EL (cell line): Measurements from ENCODE around the gene COL6A3.
A peak's percentile ranks its signal among the peaks of the same experiment; 100 is the strongest.

ENCODE experiments used
- DNase-seq: peaks from one replicate; pipeline ENCODE4 v3.0.0-alpha.2; 2016

Gene COL6A3

DNA sequence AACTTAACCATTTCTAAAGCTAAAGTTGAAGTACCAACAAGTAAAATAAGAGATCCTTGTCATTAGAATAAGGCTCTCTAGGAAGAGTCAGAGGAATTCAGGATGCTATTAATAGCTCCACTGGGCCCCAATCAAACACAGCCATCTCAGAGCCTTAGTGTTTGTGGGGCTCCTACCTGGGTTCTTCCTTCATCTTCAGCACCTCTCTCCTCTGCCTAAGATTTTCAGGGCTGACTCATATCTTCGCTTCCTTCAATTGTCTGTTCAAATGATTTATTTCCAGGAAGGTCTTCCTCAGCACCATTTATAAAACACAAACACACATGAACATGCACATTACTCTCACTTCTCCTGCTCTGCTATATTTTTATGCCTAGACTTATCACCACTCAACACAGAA is 119.5 kb downstream of the COL6A3 start:
- DNase-seq = no peak

DNA sequence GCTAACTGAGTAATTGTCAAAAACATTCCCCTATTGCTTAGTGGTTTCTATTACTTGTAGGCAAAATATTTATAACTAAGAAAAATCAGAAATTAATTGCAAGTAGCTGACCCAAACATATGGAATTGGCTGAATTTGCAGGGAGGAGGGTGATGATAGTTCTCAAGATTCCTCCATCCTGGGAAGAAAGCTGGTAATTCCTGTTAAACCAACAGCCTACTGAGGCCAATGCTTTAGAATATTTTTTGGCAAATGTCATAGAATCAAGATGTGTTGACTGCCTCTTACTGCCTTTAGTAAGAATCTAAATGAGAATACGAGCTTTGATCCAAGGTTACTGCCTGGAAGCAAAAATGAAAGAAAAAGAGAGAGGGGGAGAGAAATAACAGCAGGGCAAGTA is 120.0 kb downstream of the COL6A3 start:
- DNase-seq = no peak

DNA sequence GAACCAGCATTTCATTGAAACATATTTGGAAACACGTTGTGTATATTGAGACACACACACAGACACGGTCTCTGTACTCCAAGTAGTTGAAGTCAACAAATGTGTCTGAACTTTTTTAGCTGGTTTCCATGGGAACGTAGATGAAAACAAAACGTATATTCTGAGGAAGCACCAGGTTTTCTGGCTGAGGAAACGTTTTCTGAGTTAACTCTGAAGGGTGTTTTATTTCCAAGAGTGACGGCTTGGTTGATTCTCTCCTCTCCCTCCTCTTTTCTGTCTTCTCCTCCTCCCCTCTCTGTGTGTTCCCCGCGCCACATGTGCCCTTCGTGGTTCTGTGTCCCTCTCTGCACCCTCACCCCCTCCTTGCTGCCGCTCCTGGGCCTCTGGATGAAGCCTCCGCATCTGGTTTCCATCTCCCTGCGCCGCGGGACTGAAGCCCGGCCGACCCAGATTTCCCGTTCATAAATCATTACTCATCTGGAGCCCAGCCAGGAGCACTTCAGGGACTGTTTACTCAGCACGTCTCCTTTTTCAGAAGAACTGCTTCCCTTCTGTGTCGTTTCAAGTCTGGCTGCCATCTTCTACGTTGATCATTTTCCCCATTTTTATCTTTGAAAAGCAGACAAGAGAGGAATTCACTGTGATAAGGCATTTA is 122.7 kb downstream of the COL6A3 start:
- DNase-seq = peak; percentile 99

DNA sequence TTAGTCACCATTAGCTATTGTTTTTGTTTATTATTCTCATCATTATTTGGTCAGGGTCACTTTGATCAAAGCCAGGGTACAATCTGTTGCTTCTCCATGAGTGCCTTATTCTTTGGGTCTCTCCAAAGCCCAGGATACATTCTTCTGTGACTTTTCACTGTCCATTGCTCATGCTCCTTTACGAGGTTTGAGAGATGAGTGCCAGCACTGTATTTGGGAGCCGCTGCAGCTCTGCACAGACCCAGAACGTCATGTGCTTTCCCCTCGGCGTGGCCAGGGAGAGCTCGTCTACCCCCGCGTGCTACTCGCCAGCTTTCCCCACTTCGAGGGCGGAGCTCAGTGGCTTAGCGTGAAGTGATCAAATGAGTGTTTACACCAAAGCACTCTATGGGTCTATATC is 123.7 kb downstream of the COL6A3 start:
- peak; percentile 78 for DNase-seq

DNA sequence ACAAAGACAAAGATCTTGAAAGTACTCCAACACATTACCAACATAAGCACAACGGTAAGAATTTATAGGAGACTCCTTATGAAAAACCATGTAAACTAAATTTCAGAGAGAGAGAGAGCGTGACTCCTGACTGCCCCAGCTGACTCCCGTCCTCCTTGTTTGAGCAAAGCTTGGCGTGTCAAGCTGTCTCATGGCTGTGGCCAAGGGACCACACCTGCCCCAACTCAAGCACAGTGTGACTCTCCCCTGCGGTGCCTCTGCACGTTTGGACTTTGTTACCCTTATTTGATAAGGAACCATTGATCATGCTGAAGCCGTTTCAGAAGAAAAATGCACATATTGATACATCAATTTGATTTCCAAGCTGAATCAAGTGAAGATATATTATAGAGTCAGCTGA is 124.8 kb downstream of the COL6A3 start:
- no peak for DNase-seq

DNA sequence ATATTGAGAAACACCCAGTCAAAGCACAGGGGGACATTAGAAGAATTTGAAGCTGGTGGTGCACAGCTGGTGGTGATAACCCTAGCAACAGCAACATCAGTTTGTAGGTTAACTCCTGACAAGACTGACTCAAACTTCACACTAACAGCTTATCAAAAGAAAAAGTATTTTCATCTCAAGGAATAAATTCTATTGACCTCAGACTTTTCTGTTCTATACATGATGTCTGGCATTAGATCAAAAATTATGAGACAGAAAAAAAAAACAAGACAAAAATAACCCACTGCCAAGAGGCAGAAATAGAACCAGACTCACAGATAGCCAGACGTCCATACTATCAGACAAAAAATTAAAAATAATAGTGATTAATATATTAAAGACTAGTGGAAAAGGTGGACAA is 126.1 kb downstream of the COL6A3 start:
- no peak for DNase-seq

DNA sequence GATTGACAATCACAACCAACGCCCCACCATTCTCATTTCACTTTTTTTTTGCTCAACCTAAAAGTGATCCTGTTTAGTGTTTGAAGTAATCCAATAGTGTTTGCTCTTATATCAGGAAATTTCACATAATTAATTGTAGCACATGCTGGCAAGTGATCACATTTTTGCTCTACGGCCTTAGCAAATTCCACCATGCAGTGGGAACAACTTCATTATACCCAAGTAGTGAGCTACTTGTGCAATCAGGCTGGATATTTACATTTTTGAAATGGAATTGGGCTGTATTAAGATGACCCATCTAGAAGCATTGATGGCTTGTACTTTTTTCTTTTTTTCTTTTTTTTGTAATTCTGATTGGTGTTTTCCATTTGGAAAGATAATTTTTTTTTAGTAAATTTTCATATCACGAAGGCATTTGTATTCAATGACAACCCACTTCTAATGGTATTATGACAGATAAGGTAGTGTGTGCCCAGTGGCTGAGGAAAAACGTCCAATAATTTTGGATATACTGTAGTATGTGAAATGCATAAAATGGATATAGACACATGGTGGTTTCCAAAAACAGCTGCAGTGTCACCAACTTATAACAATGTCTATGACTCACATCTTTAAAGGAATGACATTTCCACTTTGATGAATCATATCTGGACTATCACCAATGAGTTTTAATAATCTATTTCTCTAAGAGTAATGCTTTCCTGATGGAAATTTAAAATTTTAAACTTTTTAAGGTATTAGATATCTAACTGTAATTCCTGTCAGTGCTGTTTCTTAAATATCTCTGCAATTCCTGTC is 130.6 kb downstream of the COL6A3 start:
- peak; percentile 66 for DNase-seq

DNA sequence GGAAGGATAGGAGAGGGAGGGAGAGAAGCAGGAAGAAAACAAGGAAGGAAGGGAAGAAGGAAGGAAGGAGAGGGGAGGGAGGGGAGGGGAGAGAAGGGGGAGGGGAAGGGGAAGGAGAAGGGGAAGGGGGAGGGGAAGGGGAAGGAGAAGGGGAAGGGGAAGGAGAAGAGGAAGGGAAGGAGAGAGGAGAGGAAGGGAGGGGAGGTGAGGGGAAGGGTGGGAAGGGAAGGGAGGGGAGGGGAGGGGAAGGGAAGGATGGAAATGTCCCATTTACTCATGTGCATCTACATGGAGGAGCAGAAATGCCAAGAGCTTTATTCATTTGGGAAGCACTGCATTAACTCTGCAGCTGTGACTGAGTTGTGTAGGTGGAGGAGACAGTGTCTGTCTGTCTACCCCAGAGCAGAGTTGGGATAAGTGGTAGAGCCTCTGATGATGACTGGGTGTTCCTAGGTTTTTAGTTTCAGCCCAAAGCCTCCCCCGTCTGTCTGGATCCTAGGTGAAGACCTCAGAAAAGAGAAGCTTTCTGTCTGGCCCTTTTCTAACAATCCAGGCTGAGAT is 131.3 kb downstream of the COL6A3 start:
- peak; percentile 69 for DNase-seq

DNA sequence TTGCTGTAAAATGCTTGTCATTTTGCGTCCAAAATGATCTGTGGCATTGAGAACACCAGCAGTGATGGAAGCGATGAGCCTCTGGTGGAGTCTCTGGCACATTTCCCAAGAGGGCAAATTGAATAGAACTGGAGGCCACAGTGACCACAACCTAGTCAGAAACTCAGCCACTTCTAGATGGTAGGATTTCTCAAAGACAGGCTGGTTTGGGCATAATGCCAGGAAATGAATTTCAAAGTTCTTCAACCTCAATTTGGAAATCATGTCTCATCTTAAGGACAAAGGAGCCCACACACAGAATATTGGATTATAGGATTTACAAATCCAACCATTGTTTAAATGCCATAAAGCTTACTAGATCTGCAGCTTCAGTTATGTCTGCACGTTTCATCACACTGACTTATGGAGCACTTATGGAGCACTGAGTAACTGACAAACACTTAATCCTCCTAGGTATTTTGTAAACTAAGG is 132.1 kb downstream of the COL6A3 start:
- DNase-seq = peak; percentile 94

DNA sequence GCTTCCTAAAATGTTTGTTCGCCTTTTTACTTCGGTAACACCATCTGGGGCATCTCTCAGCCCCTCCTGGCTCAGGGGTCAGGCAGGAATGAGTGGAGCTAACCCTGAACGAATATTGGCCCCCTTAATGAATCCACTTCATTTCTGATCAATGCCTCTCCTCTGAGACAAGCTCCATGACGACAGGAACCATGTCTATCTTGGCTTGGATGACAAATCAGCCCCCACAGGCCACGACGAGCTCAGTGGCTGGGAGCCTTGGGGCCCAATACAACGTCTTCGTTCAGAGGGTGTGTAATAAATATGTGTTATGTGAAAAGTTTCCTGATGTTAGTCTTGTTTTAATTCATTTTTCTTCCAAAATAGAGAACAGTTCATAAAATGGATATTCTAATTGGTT is 133.0 kb downstream of the COL6A3 start:
- DNase-seq = peak; percentile 20

DNA sequence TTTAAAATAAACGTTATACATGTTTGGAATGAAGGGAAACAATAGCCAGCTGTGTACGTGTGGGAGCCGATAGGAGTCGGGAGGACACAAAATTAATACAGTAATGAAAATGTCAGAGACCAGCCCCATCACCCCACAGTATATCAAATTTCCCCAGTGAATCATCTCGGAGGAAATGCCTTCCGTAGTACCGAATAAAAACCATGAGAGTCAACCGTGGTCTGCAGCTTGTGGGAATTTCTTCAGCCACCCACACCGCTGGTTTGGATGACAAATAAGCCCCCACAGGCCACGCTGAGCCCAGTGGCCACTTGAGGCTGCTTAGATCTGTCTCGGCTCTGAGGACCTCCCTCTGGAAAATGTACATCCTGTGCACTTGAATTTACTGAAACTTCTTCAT is 133.7 kb downstream of the COL6A3 start:
- peak; percentile 98 for DNase-seq

DNA sequence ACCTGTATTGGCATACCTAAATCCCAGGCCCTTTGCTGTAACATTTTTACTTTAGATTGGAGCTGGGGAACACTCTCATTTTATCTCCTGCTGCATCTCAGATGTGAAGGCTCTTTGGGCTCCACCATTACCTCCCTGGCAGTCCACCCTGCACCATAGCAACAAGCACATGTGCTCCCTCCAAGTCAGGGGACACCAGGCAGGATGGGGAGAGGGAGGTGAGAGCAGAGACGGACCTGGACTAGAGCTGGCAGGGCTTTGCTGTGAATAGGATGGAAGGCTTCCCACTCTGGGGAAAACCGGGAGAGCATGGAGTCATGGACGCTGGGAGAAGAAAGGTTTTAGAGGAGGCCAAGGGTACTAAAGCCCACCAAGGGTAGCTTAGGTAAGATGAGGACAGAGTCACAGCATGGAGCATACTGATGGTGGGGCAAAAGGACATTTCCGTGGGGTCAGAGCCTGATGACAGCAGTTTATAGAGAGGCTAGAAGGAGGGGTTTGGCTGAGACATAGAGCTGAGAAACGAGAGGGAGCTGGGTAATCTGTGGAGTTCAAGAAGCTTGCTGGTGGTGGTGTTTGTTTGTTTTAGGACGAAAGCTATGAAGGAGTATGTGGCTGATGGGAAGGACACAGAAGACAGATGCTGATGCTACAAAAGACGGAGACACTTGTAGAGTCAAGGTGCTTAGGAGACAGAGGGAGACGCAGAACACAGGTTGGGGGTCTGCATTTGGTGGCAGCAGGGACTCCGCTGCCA is 134.8 kb downstream of the COL6A3 start:
- peak; percentile 33 for DNase-seq

DNA sequence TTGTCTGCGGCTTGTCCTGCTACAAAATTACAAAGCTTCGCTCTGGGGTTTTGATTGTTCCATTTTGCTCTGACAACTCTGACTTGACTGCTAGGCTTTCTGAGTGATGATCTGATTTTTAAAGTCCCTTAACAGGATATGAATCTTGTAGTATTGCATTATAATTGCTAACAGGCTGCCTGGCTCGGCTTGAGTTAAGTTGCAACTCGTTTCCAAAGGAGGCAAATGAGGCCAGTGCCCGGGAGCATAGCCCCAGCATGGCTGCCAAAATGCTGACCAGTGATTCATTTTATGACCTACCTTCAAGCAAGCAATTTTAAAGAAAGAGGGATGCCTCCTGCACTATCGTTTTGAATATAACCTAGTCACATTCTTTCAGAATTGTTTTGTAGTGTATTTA is 135.4 kb downstream of the COL6A3 start:
- peak; percentile 73 for DNase-seq

DNA sequence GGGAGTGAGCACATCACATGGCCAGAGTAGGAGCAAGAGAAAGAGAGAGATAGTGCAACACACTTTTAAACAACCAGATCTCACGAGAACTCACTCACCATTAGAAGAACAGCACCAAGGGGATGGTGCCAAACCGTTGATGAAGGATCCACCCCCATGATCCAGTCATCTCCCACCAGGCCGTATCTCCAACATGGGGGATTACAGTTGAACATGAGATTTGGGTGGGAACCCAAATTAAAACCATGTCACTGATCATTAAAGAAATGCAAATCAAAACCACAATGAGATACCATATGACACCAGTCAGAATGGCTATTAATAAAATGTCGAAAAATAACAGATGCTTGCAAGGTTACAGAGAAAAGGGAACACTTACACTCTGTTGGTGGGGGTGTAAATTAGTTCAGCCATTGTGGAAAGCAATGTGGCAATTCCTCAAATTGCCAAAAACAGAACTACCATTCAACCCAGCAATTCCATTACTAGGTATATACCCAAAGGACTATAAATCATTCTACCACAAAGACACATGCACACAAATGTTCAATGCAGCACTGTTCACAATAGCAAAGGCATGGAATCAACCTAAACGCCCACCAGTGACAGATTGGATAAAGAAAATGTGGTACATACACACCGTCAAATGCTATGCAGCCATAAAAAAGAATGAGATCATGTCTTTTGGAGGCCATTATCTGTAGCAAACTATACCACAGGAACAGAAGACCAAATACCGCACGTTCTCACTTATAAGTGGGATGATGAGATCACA is 137.1 kb downstream of the COL6A3 start:
- no peak for DNase-seq
